ENCODE measurements around the gene UCN. TPM values are rescaled to one million over a fixed set of nuclear protein-coding genes. Genes with fewer than 3 reads are reported as not detected.

UCN gene
- total and polyA plus RNA-seq, 2 donors (not counting 3 experiments of a cell fraction or from before 2014, with no cell fraction given): 0.75 to 1.2 TPM

- Histone ChIP-seq H3K4me3 (replicated peaks in 1 of 3; ENCODE audit: insufficient read depth in 1 of 3, low read depth in 1 of 3, low read length in 3 of 3) (peak overlapping the region; percentile 40 to 90 (median 63)), H3K36me3 (ENCODE audit: control insufficient read depth in 2 of 2, extremely low read depth in 1 of 2, insufficient read depth in 2 of 2, low read length in 2 of 2) (no peaks in the 10 kb centered on the region), H3K4me1 (ENCODE audit: control insufficient read depth, extremely low read depth, insufficient read depth, low read length) (peaks cover 16% of the 10 kb centered on the region), H3K9me1 (replicated peaks; ENCODE audit: control insufficient read depth, extremely low read depth, insufficient read depth, low read length) (no peaks in the 10 kb centered on the region), H3K27ac (ENCODE audit: insufficient read depth, low read depth, low read length) (peak overlapping the region; percentile 83), H4K20me1 (replicated peaks; ENCODE audit: control insufficient read depth, extremely low read depth, insufficient read depth, low read length) (no peaks in the 10 kb centered on the region), H3K27me3 (ENCODE audit: control insufficient read depth in 2 of 2, insufficient read depth in 2 of 2, low read length in 2 of 2) (no peaks in the 10 kb centered on the region), H3K9me3 (replicated peaks; ENCODE audit: control insufficient read depth, insufficient read depth, low read length) (no peaks in the 10 kb centered on the region), H3K4me2 (ENCODE audit: insufficient read depth, low read length) (peak overlapping the region; percentile 99), H2AFZ (ENCODE audit: low read depth, low read length) (peak overlapping the region; percentile 83), H3K79me2 (ENCODE audit: control insufficient read depth, insufficient read depth, low read length) (peaks cover 64% of the 10 kb centered on the region), H3K9ac (replicated peaks; ENCODE audit: extremely low read depth, insufficient read depth, low read length) (peak overlapping the region; percentile 95)
- ChIA-PET POLR2A (interaction anchor here (1.1 kb wide), 1 partner anchor 34 kb away, joined by 4 read pairs; no protein-coding TSS in a partner anchor), CTCF (interaction anchor here (0.6 to 1.8 kb wide), 4 partner anchors 10 to 275 kb away, joined by 3 to 8 read pairs (median 5); partner anchors contain the start of genes EIF2B4 and PPM1G)
- TF ChIP-seq FOS (IDR thresholded peaks at IDR 0.05; ENCODE audit: borderline replicate concordance, insufficient read depth, low read length) (no peak), JUN (IDR thresholded peaks at IDR 0.05; ENCODE audit: borderline replicate concordance, insufficient read depth, insufficient read length, low read depth) (no peak), POLR2A (IDR thresholded peaks at IDR 0.05; ENCODE audit: low read depth, low read length) (no peak), CTCF (IDR thresholded peaks at IDR 0.05; ENCODE audit: extremely low read depth in 1 of 2, insufficient read depth in 1 of 2, low read depth in 1 of 2, low read length in 2 of 2) (no peak), POLR2AphosphoS5 (IDR thresholded peaks at IDR 0.05; ENCODE audit: insufficient read depth, low read depth, low read length) (no peak), EZH2 (IDR thresholded peaks at IDR 0.05; ENCODE audit: borderline replicate concordance, low read depth, low read length, severe bottlenecking) (no peak), GATA2 (IDR thresholded peaks at IDR 0.05; ENCODE audit: insufficient read depth, insufficient read length, low read depth, low read length) (no peak), MYC (IDR thresholded peaks at IDR 0.05; ENCODE audit: low read depth, low read length) (no peak), MAX (IDR thresholded peaks at IDR 0.05; ENCODE audit: insufficient read depth, insufficient read length) (no peak)
- no TSS peak for BruUV-seq (replicated peaks)
- dilution Hi-C loops (cut with MboI; ENCODE audit: extremely low pct_ligation_motif_present, low sequenced_read_pairs) (no loop called here), intact Hi-C loops (cut with micrococcal nuclease) (loop anchor here (1.0 to 5.0 kb wide), 6 partner anchors 14 to 327 kb away; partner anchors contain the start of genes CAD, EIF2B4, MPV17 and NRBP1)
- DNase-seq (ENCODE audit: low read depth, low spot score) (peak; percentile 77), FAIRE-seq (no peak)
Observed at GRCh38 chr2:27356056-27356381, 47.8 kb upstream of the UCN start.

All from endothelial cell of umbilical vein (primary cell).